KMS-11 (cell line): ENCODE measurements around the gene DNAAF9.

Source experiments
- H2AFZ ChIP-seq: fragments of 200-600 bp; sonication (generic); 2 replicates; pipeline ENCODE4 v1.6.1; 2016; ENCODE audit warnings: antibody characterized with exemption, mixed run types, low read depth
- H3K27ac ChIP-seq: fragments of 200-600 bp; sonication (generic); 2 replicates; pipeline ENCODE4 v1.6.1; 2016; ENCODE audit warnings: mild to moderate bottlenecking, mixed run types
- H3K27me3 ChIP-seq: fragments of 200-600 bp; sonication (generic); 2 replicates; pipeline ENCODE4 v1.6.1; 2017; ENCODE audit warnings: mild to moderate bottlenecking, low read depth, mixed run types, moderate library complexity; ENCODE audit not compliant: insufficient read depth
- H3K36me3 ChIP-seq: fragments of 200-600 bp; sonication (generic); 2 replicates; pipeline ENCODE4 v1.6.1; 2017; ENCODE audit warnings: mild to moderate bottlenecking, mixed run types; ENCODE audit not compliant: insufficient read depth
- H3K4me1 ChIP-seq: fragments of 200-600 bp; sonication (generic); 2 replicates; pipeline ENCODE4 v1.6.1; 2016; ENCODE audit warnings: mild to moderate bottlenecking, low read depth, mixed run types; ENCODE audit not compliant: poor library complexity, severe bottlenecking
- H3K4me2 ChIP-seq: fragments of 200-600 bp; sonication (generic); 2 replicates; pipeline ENCODE4 v1.7.0; 2016; ENCODE audit warnings: mild to moderate bottlenecking, mixed run types
- H3K4me3 ChIP-seq: fragments of 200-600 bp; sonication (generic); IDR thresholded peaks from 2 replicates; pipeline ENCODE4 v1.6.1; 2017; ENCODE audit warnings: low read depth, low read length, mixed read lengths; ENCODE audit not compliant: insufficient read depth
- H3K79me2 ChIP-seq: fragments of 200-600 bp; sonication (generic); 2 replicates; pipeline ENCODE4 v1.6.1; 2016; ENCODE audit warnings: low read depth, mixed run types; ENCODE audit not compliant: insufficient read depth
- H3K9ac ChIP-seq: fragments of 200-600 bp; sonication (generic); 2 replicates; pipeline ENCODE4 v1.6.1; 2016; ENCODE audit warnings: mild to moderate bottlenecking, mixed run types
- H4K20me1 ChIP-seq: fragments of 200-600 bp; sonication (generic); 2 replicates; pipeline ENCODE4 v1.6.1; 2016; ENCODE audit warnings: mild to moderate bottlenecking, mixed run types; ENCODE audit not compliant: insufficient read depth
- CTCF ChIP-seq: fragments of 200-600 bp; sonication (generic); conservative IDR thresholded peaks from 2 replicates; pipeline ENCODE4 v1.6.1; 2017; ENCODE audit warnings: low read depth, mild to moderate bottlenecking, antibody characterized with exemption, low read length, moderate library complexity, mixed read lengths

The DNAAF9 gene

GRCh38 chr20:3452136-3452535 is 44.7 kb upstream of the DNAAF9 start:
- no peak overlapping the region for H3K27ac ChIP-seq

GRCh38 chr20:3449319-3449718 is 41.9 kb upstream of the DNAAF9 start:
- H3K9ac ChIP-seq: no peak overlapping the region
- no peak overlapping the region for H3K27ac ChIP-seq
- no peaks in the 10 kb centered on the region for H3K36me3 ChIP-seq
- H3K4me3 ChIP-seq: no peak overlapping the region
- no peak for TF ChIP-seq CTCF
- no peaks in the 10 kb centered on the region for H3K27me3 ChIP-seq
- H3K4me1 ChIP-seq: no peaks in the 10 kb centered on the region
- H2AFZ ChIP-seq: no peak overlapping the region
- H3K4me2 ChIP-seq: no peak overlapping the region
- H4K20me1 ChIP-seq: no peaks in the 10 kb centered on the region
- no peaks in the 10 kb centered on the region for H3K79me2 ChIP-seq

More at GRCh38 chr20:3452136-3452535, 44.7 kb upstream of the DNAAF9 start:
- no peaks in the 10 kb centered on the region for H3K79me2 ChIP-seq
- no peak overlapping the region for H2AFZ ChIP-seq
- no peak overlapping the region for H3K9ac ChIP-seq
- TF ChIP-seq CTCF: no peak
- no peak overlapping the region for H3K4me3 ChIP-seq
- H3K27me3 ChIP-seq: no peaks in the 10 kb centered on the region
- no peaks in the 10 kb centered on the region for H3K36me3 ChIP-seq
- H3K4me2 ChIP-seq: no peak overlapping the region
- H3K4me1 ChIP-seq: no peaks in the 10 kb centered on the region
- H4K20me1 ChIP-seq: no peaks in the 10 kb centered on the region

- no peaks in the 10 kb centered on the region for H3K27me3 ChIP-seq
- no peaks in the 10 kb centered on the region for H4K20me1 ChIP-seq
- no peak overlapping the region for H3K27ac ChIP-seq
- no peaks in the 10 kb centered on the region for H3K36me3 ChIP-seq
- no peak overlapping the region for H3K4me2 ChIP-seq
- H3K79me2 ChIP-seq: no peaks in the 10 kb centered on the region
- TF ChIP-seq CTCF: no peak
- H2AFZ ChIP-seq: no peak overlapping the region
- no peak overlapping the region for H3K9ac ChIP-seq
- no peak overlapping the region for H3K4me3 ChIP-seq
- no peaks in the 10 kb centered on the region for H3K4me1 ChIP-seq
These were observed 39.9 kb upstream of the DNAAF9 start for GRCh38 chr20:3447321-3447720.

GRCh38 chr20:3446779-3447178 is 39.3 kb upstream of the DNAAF9 start:
- no peak overlapping the region for H3K4me3 ChIP-seq
- H3K27ac ChIP-seq: no peak overlapping the region
- no peaks in the 10 kb centered on the region for H3K27me3 ChIP-seq
- H3K4me1 ChIP-seq: no peaks in the 10 kb centered on the region
- H2AFZ ChIP-seq: no peak overlapping the region
- no peaks in the 10 kb centered on the region for H3K79me2 ChIP-seq
- H3K36me3 ChIP-seq: no peaks in the 10 kb centered on the region
- H4K20me1 ChIP-seq: no peaks in the 10 kb centered on the region
- H3K9ac ChIP-seq: no peak overlapping the region
- no peak overlapping the region for H3K4me2 ChIP-seq
- no peak for TF ChIP-seq CTCF
